HepG2 (cell line): ENCODE data around the gene ACAP3. TPM values are rescaled to one million over a fixed set of nuclear protein-coding genes. Genes with fewer than 3 reads are reported as not detected.

Experiments used
- ATAC-seq: fragments of 200-7000 bp; cut with Tn5 transposase; 3 replicates; pipeline ENCODE4 v1.9.1; 2020; ENCODE audit warnings: mild to moderate bottlenecking, moderate library complexity
- BruUV-seq: library from RNA; stranded (reverse); fragments of 400-500 nt; replicated peaks from 2 replicates; lab custom pipeline; 2021; lab: Mats Ljungman, UMichigan
- CTCF ChIA-PET: fragments of 300-600 bp; formaldehyde crosslinking; extraction: SDS; loops from one replicate; lab custom pipeline; 2021; ENCODE audit warnings: low total read pairs, inconsistent platforms, low intra/inter-chr PET ratio; lab: Yijun Ruan, JAX
- POLR2A ChIA-PET: fragments of 350-600 bp; sonication (Branson Sonifier 250); formaldehyde crosslinking; loops from one replicate; lab custom pipeline; 2020; ENCODE audit warnings: antibody characterized with exemption, inconsistent platforms; lab: Yijun Ruan, JAX
- DNase-seq: peaks from one replicate; pipeline ENCODE4 v3.0.0-alpha.2; 2015; ENCODE audit warnings: low spot score
- FAIRE-seq: peaks from 3 replicates; lab custom pipeline; 2011; peaks lifted over from hg19 to GRCh38; lab: Jason Lieb, UNC
- H2AFZ ChIP-seq: one replicate; pipeline ENCODE4 v1.6.1; 2011; ENCODE audit warnings: low read length, inconsistent platforms
- H3K27ac ChIP-seq: fragments of 300-600 bp; 3 replicates; pipeline ENCODE4 v1.8.0; 2011; ENCODE audit warnings: mixed run types, mild to moderate bottlenecking, mixed read lengths, low read length, inconsistent platforms; ENCODE audit not compliant: insufficient read depth; ENCODE audit errors: extremely low read length
- H3K27me3 ChIP-seq, 2 experiments: fragments of 200-600 bp in 1 of 2; 2 replicates in 1 of 2; 3 replicates in 1 of 2; pipeline versions ENCODE4 v1.6.0 to v1.8.0; 2011; ENCODE audit warnings: low read length in 2 of 2, mild to moderate bottlenecking in 2 of 2, moderate library complexity in 2 of 2, inconsistent platforms in 1 of 2; ENCODE audit not compliant: insufficient read depth in 2 of 2, control insufficient read depth in 1 of 2
- H3K36me3 ChIP-seq, 2 experiments: fragments of 200-600 bp in 1 of 2; replicated peaks in 1 of 2; 2 replicates in 1 of 2; 3 replicates in 1 of 2; pipeline versions ENCODE4 v1.5.1 to v1.8.0; 2011; ENCODE audit warnings: low read length in 2 of 2, inconsistent platforms in 1 of 2; ENCODE audit not compliant: insufficient read depth in 2 of 2, control insufficient read depth in 1 of 2
- H3K4me1 ChIP-seq: 2 replicates; pipeline ENCODE4 v1.5.1; 2012; ENCODE audit warnings: low read length, inconsistent platforms; ENCODE audit not compliant: insufficient read depth
- H3K4me2 ChIP-seq: 2 replicates; pipeline ENCODE4 v1.6.0; 2011; ENCODE audit warnings: low read depth, low read length, inconsistent platforms
- H3K4me3 ChIP-seq, 3 experiments: fragments of 200-600 bp in 1 of 3; sonication (generic), shearing (Covaris generic) in 1 of 3; replicated peaks in 1 of 3; 2 replicates each; pipeline ENCODE4 v1.5.1; 2011 to 2016; ENCODE audit warnings: low read length in 3 of 3, inconsistent platforms in 2 of 3, low read depth in 2 of 3, mild to moderate bottlenecking in 2 of 3, control low read depth in 1 of 3, mixed read lengths in 1 of 3; ENCODE audit not compliant: insufficient read depth in 1 of 3
- H3K79me2 ChIP-seq: one replicate; pipeline ENCODE4 v1.6.1; 2011; ENCODE audit warnings: low read length, inconsistent platforms; ENCODE audit not compliant: insufficient read depth
- H3K9ac ChIP-seq: 2 replicates; pipeline ENCODE4 v1.6.0; 2011; ENCODE audit warnings: mild to moderate bottlenecking, low read depth, low read length, inconsistent platforms; ENCODE audit not compliant: insufficient read depth
- H3K9me3 ChIP-seq: 2 replicates; pipeline ENCODE4 v1.5.1; 2012; ENCODE audit warnings: mild to moderate bottlenecking, low read length
- H4K20me1 ChIP-seq: 2 replicates; pipeline ENCODE4 v1.6.0; 2011; ENCODE audit warnings: inconsistent platforms, mild to moderate bottlenecking, low read length, moderate library complexity; ENCODE audit not compliant: insufficient read depth
- AGO1 ChIP-seq: fragments of 200-400 bp; formaldehyde crosslinking; IDR thresholded peaks from 2 replicates; pipeline ENCODE4 v1.6.1; 2017; ENCODE audit warnings: mild to moderate bottlenecking, low read depth, low read length, moderate library complexity; ENCODE audit not compliant: poor library complexity, severe bottlenecking
- ELK4 ChIP-seq: sonication (generic); formaldehyde crosslinking; IDR thresholded peaks from 2 replicates; pipeline ENCODE4 v1.9.0; 2021; ENCODE audit warnings: missing genetic modification reagents, borderline replicate concordance
- HOXA3 ChIP-seq: sonication (generic); formaldehyde crosslinking; IDR thresholded peaks from 2 replicates; pipeline ENCODE4 v1.5.0; 2020; ENCODE audit warnings: missing genetic modification reagents
- IKZF1 ChIP-seq: fragments of 450-650 bp; IDR thresholded peaks from 2 replicates; pipeline ENCODE4 v1.7.1; 2016
- MLLT10 ChIP-seq: sonication (generic); formaldehyde crosslinking; IDR thresholded peaks from 2 replicates; pipeline ENCODE4 v1.4.0; 2020; ENCODE audit warnings: missing genetic modification reagents
- TCF12 ChIP-seq, 2 experiments: fragments of 450-650 bp in 1 of 2; sonication (generic) in 1 of 2; formaldehyde crosslinking in 1 of 2; IDR thresholded peaks; 2 replicates each; pipeline versions ENCODE4 v1.6.1 to v1.8.0; 2017 to 2022; ENCODE audit warnings: antibody characterized with exemption in 1 of 2, mild to moderate bottlenecking in 1 of 2, missing genetic modification reagents in 1 of 2, moderate library complexity in 1 of 2
- ZHX1 ChIP-seq: sonication (generic); formaldehyde crosslinking; IDR thresholded peaks from 2 replicates; pipeline ENCODE4 v1.8.1; 2022; ENCODE audit warnings: low read depth, mild to moderate bottlenecking, missing genetic modification reagents
- ZNF18 ChIP-seq: sonication (generic); formaldehyde crosslinking; IDR thresholded peaks from 2 replicates; pipeline ENCODE4 v1.8.0; 2022; ENCODE audit warnings: mild to moderate bottlenecking, missing genetic modification reagents; ENCODE audit not compliant: insufficient replicate concordance
- ZNF790 ChIP-seq: sonication (generic); formaldehyde crosslinking; IDR thresholded peaks from 2 replicates; pipeline ENCODE4 v1.8.0; 2022; ENCODE audit warnings: missing genetic modification reagents, mild to moderate bottlenecking, borderline replicate concordance
- WGBS: methylation state at CpG from one replicate; pipeline ENCODE4 v1.1.6; 2017; ENCODE audit warnings: low lambda C conversion rate; 5-methylcytosine and 5-hydroxymethylcytosine counted together
- in situ Hi-C: cut with HindIII; loops from 2 replicates; pipeline ENCODE4 v1.10.0; 2017; ENCODE audit warnings: low pct_unique_long_range_greater_than_20kb; ENCODE audit not compliant: extremely low pct_ligation_motif_present
- intact Hi-C: fragments of 100-400 bp; cut with micrococcal nuclease; formaldehyde crosslinking; loops from one replicate; pipeline ENCODE4 v1.10.0; 2022; ENCODE audit not compliant: unreplicated experiment
- polyA plus RNA-seq, 8 experiments: library from polyadenylated mRNA; depleted of rRNA in 3 of 8; stranded (reverse) in 7 of 8; unstranded in 1 of 8; fragments of >200 nt; fragmentation: Illumina TruSeq in 4 of 8; extraction: Trizol in 4 of 8; gene quantifications; 2 replicates each; pipeline versions ENCODE4 v1.2.1 to v1.2.3, GENCODE V29; 2011 to 2016; ENCODE audit warnings: low read depth in 4 of 8, missing spikeins in 1 of 8, mixed read lengths in 1 of 8; ENCODE audit not compliant: insufficient read depth in 1 of 8
- total RNA-seq, 5 experiments: library from RNA; depleted of rRNA; stranded (reverse); fragments of >200 nt; fragmentation: Illumina TruSeq; extraction: Trizol; gene quantifications; 2 replicates each; pipeline ENCODE4 v1.2.3, GENCODE V29; 2016; ENCODE audit warnings: low read depth in 1 of 5

Gene ACAP3
- total and polyA plus RNA-seq, 2 of the 13 experiments (the other 11 are each of a cell fraction or from before 2014, with no cell fraction given): 29.4 to 50.8 TPM

- FAIRE-seq (no peak), ATAC-seq (peak; percentile 3; the same call in 2 of the 3 replicates), DNase-seq (no peak)
- Histone ChIP-seq H2AFZ (no peak overlapping the region), H3K79me2 (no peaks in the 10 kb centered on the region), H3K36me3 (no peaks in the 10 kb centered on the region; a peak in 1 of 5 replicates), H3K4me3 (no peak overlapping the region), H3K9me3 (no peaks in the 10 kb centered on the region), H3K9ac (no peak overlapping the region), H4K20me1 (no peaks in the 10 kb centered on the region), H3K27me3 (no peaks in the 10 kb centered on the region), H3K4me1 (peaks cover 18% of the 10 kb centered on the region), H3K4me2 (no peak overlapping the region), H3K27ac (no peak overlapping the region)
- no peak for TF ChIP-seq IKZF1
- TF ChIP-seq MLLT10 (CRISPR knock-in tag): no peak
- no peak for TF ChIP-seq TCF12 (IDR thresholded peaks at IDR 0.05)
- TF ChIP-seq TCF12 (CRISPR knock-in tag; IDR thresholded peaks at IDR 0.05): 0 out of 2 replicates have a peak, but pooled peaks have one; percentile 5
- peak; percentile 93 for TF ChIP-seq AGO1
- POLR2A ChIA-PET: interaction anchor here (1.0 to 2.0 kb wide), 4 partner anchors 9 to 168 kb away, joined by 5 to 6 read pairs (median 6); partner anchors contain the start of gene UBE2J2
- no TSS peak for BruUV-seq
- intact Hi-C loops (loop anchor here (5.0 kb wide), 1 partner anchor 169 kb away; no protein-coding TSS in a partner anchor), in situ Hi-C loops (no loop called here)
- CTCF ChIA-PET: interaction anchor here (1.5 kb wide), 1 partner anchor 169 kb away, joined by 4 read pairs; no protein-coding TSS in a partner anchor
- WGBS: 88% methylated on average over 7 of the region's 28 CpGs
Measured at GRCh38 chr1:1291023-1291528, 16.7 kb downstream of the ACAP3 start.

- no peak overlapping the region for H2AFZ ChIP-seq
- DNase-seq (peak; percentile 52), FAIRE-seq (peak; percentile 21), ATAC-seq (peak; percentile 58)
- no peaks in the 10 kb centered on the region for H3K9me3 ChIP-seq
- ChIA-PET CTCF (no interaction called here), POLR2A (interaction anchor here (1.0 to 2.0 kb wide), 3 partner anchors 9 to 168 kb away, joined by 5 to 6 read pairs (median 6); partner anchors contain the start of gene UBE2J2)
- H3K79me2 ChIP-seq: no peaks in the 10 kb centered on the region
- no peaks in the 10 kb centered on the region for H4K20me1 ChIP-seq
- H3K4me3 ChIP-seq: no peak overlapping the region
- no peaks in the 10 kb centered on the region; a peak in 1 of 5 replicates for H3K36me3 ChIP-seq
- H3K27ac ChIP-seq: no peak overlapping the region
- in situ Hi-C loops: no loop called here
- no peak overlapping the region for H3K4me2 ChIP-seq
- H3K9ac ChIP-seq: no peak overlapping the region
- H3K4me1 ChIP-seq: peaks cover 26% of the 10 kb centered on the region
- peaks cover 0 to 2% of the 10 kb centered on the region in 2 experiments; a peak in 1 of 5 replicates for H3K27me3 ChIP-seq
- WGBS: 44% methylated on average over 11 of the region's 15 CpGs
- intact Hi-C loops: loop anchor here (5.0 kb wide), 1 partner anchor 168 kb away; no protein-coding TSS in a partner anchor
- BruUV-seq: no TSS peak
- TF ChIP-seq ELK4 (CRISPR knock-in tag): no peak
- TF ChIP-seq HOXA3 (CRISPR knock-in tag): 0 out of 2 replicates have a peak, but pooled peaks have one; percentile 16
- TF ChIP-seq ZNF790 (CRISPR knock-in tag): no peak
- 0 out of 2 replicates have a peak, but pooled peaks have one; percentile 41 for TF ChIP-seq ZHX1 (CRISPR knock-in tag)
- TF ChIP-seq ZNF18 (CRISPR knock-in tag): no peak
Measured at GRCh38 chr1:1290238-1290731, 17.4 kb downstream of the ACAP3 start.
